Measurements from ENCODE around the gene KDM4D. TPM values are rescaled to one million over a fixed set of nuclear protein-coding genes. Genes with fewer than 3 reads are reported as not detected.
A peak's percentile ranks its signal among the peaks of the same experiment; 100 is the strongest.

The KDM4D gene
- total and polyA plus RNA-seq, 9 of the 15 experiments (the other 6 are each of a cell fraction or from before 2014, with no cell fraction given): 0.34 to 1.1 (median 0.50) TPM

DNA sequence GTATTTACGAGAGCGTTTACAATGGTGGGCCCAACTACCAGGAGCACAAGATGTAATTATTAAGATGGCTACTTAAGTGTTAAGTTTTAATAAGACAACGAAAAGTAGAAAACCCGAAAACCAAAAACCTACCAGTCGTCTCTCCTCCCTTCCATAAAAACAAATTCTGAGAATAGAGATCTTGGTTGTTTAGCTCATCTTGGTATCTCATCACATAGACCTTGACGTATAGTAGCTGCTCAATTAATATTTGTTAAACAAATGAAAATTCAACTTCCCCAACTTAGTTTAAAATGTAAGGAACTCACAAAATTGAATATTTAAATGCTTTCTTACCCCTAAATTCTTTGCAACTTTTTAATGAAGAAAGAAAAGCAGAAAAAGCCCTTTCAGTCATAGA, 669 bp downstream of the KDM4D start:
- no peak for FAIRE-seq
- in situ Hi-C loops (cut with MboI): no loop called here

DNA sequence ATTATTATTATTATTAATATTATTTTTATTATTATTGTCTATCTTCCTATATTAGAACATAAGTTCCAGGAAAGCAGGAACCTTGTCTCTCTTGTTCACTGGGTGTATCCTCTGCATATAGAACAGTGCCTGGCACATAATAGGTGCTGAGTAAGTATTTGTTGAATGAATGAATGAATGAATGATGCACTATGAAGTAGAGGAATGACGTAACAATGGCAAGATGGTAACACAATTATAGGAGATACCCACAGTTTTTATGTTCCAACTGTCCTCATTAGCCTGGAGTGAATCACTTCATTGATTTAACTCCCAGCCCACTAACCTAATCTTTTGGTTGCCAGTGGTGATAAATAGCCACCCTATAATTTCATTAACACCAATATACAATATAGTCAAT, 2.1 kb downstream of the KDM4D start:
- H3K4me3 ChIP-seq: no peak overlapping the region
- H3K36me3 ChIP-seq (ENCODE audit: control insufficient read depth, insufficient read depth, low read length): peaks cover 18% of the 10 kb centered on the region
- no peak overlapping the region for H3K27ac ChIP-seq (ENCODE audit: extremely low read depth, low read depth, low read length)
- 71% methylated on average over 1 of the region's 1 CpG for WGBS (ENCODE audit: insufficient coverage, low coverage, missing lambda C conversion rate)
- peaks cover 19% of the 10 kb centered on the region for H3K79me2 ChIP-seq (ENCODE audit: control insufficient read depth, insufficient read depth, low read length)
- ChIA-PET POLR2A (interaction anchor here (1.1 kb wide), 1 partner anchor 86 kb away, joined by 4 read pairs; no protein-coding TSS in a partner anchor), CTCF (ENCODE audit: low intra/inter-chr PET ratio) (no interaction called here)
- ATAC-seq (no peak), FAIRE-seq (no peak), DNase-seq (ENCODE audit: extremely low read depth in 1 of 4, low spot score in 3 of 4) (no peak)
- H3K27me3 ChIP-seq (ENCODE audit: control insufficient read depth in 2 of 2, insufficient read depth in 2 of 2, low read length in 2 of 2): no peaks in the 10 kb centered on the region
- no peak overlapping the region for H2AFZ ChIP-seq (ENCODE audit: low read depth, low read length)
- H3K4me2 ChIP-seq (ENCODE audit: insufficient read depth, low read length): no peak overlapping the region
- no peaks in the 10 kb centered on the region for H4K20me1 ChIP-seq (replicated peaks; ENCODE audit: control insufficient read depth, insufficient read depth, low read length)
- no peaks in the 10 kb centered on the region for H3K9me3 ChIP-seq (replicated peaks; ENCODE audit: control insufficient read depth, insufficient read depth, low read depth, low read length)
- BruUV-seq (replicated peaks): no TSS peak
- H3K9ac ChIP-seq (ENCODE audit: insufficient read depth in 1 of 2, low read depth in 2 of 2, low read length in 2 of 2): no peak overlapping the region
- peak; percentile 95 for TF ChIP-seq ZNF24 (IDR thresholded peaks at IDR 0.05)
- no peak for TF ChIP-seq ZNF217 (CRISPR knock-in tag; IDR thresholded peaks at IDR 0.05)
- in situ Hi-C loops (cut with MboI) (no loop called here), intact Hi-C loops (cut with micrococcal nuclease) (loop anchor here (10.0 kb wide), 1 partner anchor 61 kb away; no protein-coding TSS in a partner anchor)
- no peaks in the 10 kb centered on the region for H3K9me1 ChIP-seq (ENCODE audit: control insufficient read depth, insufficient read depth, low read length)
- peaks cover 0 to 8% of the 10 kb centered on the region in 2 experiments; a peak in 2 of 5 replicates for H3K4me1 ChIP-seq (replicated peaks in 1 of 2; ENCODE audit: control insufficient read depth in 2 of 2, insufficient read depth in 2 of 2, low read length in 2 of 2)

More for the DNA sequence above, 669 bp downstream of the KDM4D start:
- no peaks in the 10 kb centered on the region for H4K20me1 ChIP-seq (replicated peaks; ENCODE audit: control insufficient read depth, insufficient read depth, low read length)
- peak overlapping the region in 1 of 2 experiments; percentile 91; a peak in 3 of 4 replicates for H3K9ac ChIP-seq (ENCODE audit: insufficient read depth in 1 of 2, low read depth in 2 of 2, low read length in 2 of 2)
- peak overlapping the region; percentile 86 for H3K4me3 ChIP-seq
- ChIA-PET CTCF (ENCODE audit: low intra/inter-chr PET ratio) (no interaction called here), POLR2A (interaction anchor here (0.7 to 1.6 kb wide), 4 partner anchors 8 to 704 kb away, joined by 3 to 18 read pairs (median 3); no protein-coding TSS in a partner anchor)
- ATAC-seq (no peak), DNase-seq (ENCODE audit: extremely low read depth in 1 of 4, low spot score in 3 of 4) (no peak)
- no peaks in the 10 kb centered on the region for H3K27me3 ChIP-seq (ENCODE audit: control insufficient read depth in 2 of 2, insufficient read depth in 2 of 2, low read length in 2 of 2)
- H3K9me3 ChIP-seq (replicated peaks; ENCODE audit: control insufficient read depth, insufficient read depth, low read depth, low read length): no peaks in the 10 kb centered on the region
- 38% methylated on average over 6 of the region's 6 CpGs for WGBS (ENCODE audit: insufficient coverage, low coverage, missing lambda C conversion rate)
- BruUV-seq (replicated peaks): no TSS peak
- peaks cover 19% of the 10 kb centered on the region for H3K79me2 ChIP-seq (ENCODE audit: control insufficient read depth, insufficient read depth, low read length)
- TF ChIP-seq RBM25 (IDR thresholded peaks at IDR 0.05; ENCODE audit: low read depth, low read length, severe bottlenecking): peak; percentile 73
- TF ChIP-seq KDM1A (IDR thresholded peaks at IDR 0.05): 0 out of 4 replicates have a peak, but pooled peaks of 1 of the 2 experiments have one; percentile 6
- TF ChIP-seq, protein P1, sequence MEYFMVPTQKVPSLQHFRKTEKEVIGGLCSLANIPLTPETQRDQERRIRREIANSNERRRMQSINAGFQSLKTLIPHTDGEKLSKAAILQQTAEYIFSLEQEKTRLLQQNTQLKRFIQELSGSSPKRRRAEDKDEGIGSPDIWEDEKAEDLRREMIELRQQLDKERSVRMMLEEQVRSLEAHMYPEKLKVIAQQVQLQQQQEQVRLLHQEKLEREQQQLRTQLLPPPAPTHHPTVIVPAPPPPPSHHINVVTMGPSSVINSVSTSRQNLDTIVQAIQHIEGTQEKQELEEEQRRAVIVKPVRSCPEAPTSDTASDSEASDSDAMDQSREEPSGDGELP (CRISPR knock-in tag; IDR thresholded peaks at IDR 0.05; ENCODE audit: borderline replicate concordance): no peak
- peak; percentile 60; the same call in 1 of the 2 replicates for TF ChIP-seq ADNP (tag; IDR thresholded peaks at IDR 0.05)
- 0 out of 2 replicates have a peak, but pooled peaks have one; percentile 31 for TF ChIP-seq ZNF3 (CRISPR knock-in tag; IDR thresholded peaks at IDR 0.05)
- no peak for TF ChIP-seq BMI1 (IDR thresholded peaks at IDR 0.05; ENCODE audit: low read length)
- peak; percentile 60 for TF ChIP-seq BCOR (IDR thresholded peaks at IDR 0.05)
- no peaks in the 10 kb centered on the region for H3K9me1 ChIP-seq (ENCODE audit: control insufficient read depth, insufficient read depth, low read length)
- peaks cover 32% of the 10 kb centered on the region for H3K36me3 ChIP-seq (ENCODE audit: control insufficient read depth, insufficient read depth, low read length)
- intact Hi-C loops (cut with micrococcal nuclease): loop anchor here (5.0 to 10.0 kb wide), 3 partner anchors 59 to 173 kb away; partner anchors contain the start of gene SRSF8
- peaks cover 0 to 8% of the 10 kb centered on the region in 2 experiments; a peak in 2 of 5 replicates for H3K4me1 ChIP-seq (replicated peaks in 1 of 2; ENCODE audit: control insufficient read depth in 2 of 2, insufficient read depth in 2 of 2, low read length in 2 of 2)
- no peak overlapping the region for H3K27ac ChIP-seq (ENCODE audit: extremely low read depth, low read depth, low read length)
- peak overlapping the region; percentile 95 for H2AFZ ChIP-seq (ENCODE audit: low read depth, low read length)
- peak overlapping the region; percentile 95 for H3K4me2 ChIP-seq (ENCODE audit: insufficient read depth, low read length)

Data from K562 (cell line).